NCI-H345 treated with DMSO at 0.1 percent for 48 hours (cell line): Measurements from ENCODE around the gene STAB1.

Experiments used
- DNase-seq: peaks from one replicate; lab custom pipeline; 2025; ENCODE audit not compliant: unreplicated experiment; lab: John Stamatoyannopoulos, UW

Gene STAB1

GRCh38 chr3:52484680-52485461 lies 10.3 kb upstream of the STAB1 start:
- no peak for DNase-seq

GRCh38 chr3:52487050-52487787 lies 7.9 kb upstream of the STAB1 start:
- no peak for DNase-seq

- DNase-seq = no peak
Measured at GRCh38 chr3:52487788-52488691, 7.1 kb upstream of the STAB1 start.

- no peak for DNase-seq
Measured at GRCh38 chr3:52488746-52489145, 6.4 kb upstream of the STAB1 start.

GRCh38 chr3:52489453-52489852 lies 5.7 kb upstream of the STAB1 start:
- DNase-seq = no peak

- DNase-seq = no peak
Measured at GRCh38 chr3:52490035-52490938, 4.9 kb upstream of the STAB1 start.

- DNase-seq = no peak
Measured at GRCh38 chr3:52490939-52491526, 4.1 kb upstream of the STAB1 start.

GRCh38 chr3:52492059-52492458 lies 3.1 kb upstream of the STAB1 start:
- no peak for DNase-seq

GRCh38 chr3:52493232-52494017 lies 1.7 kb upstream of the STAB1 start:
- DNase-seq = no peak

GRCh38 chr3:52494445-52494844 lies 693 bp upstream of the STAB1 start:
- DNase-seq = no peak

- no peak for DNase-seq
Measured at GRCh38 chr3:52495777-52496602, 852 bp downstream of the STAB1 start.

- no peak for DNase-seq
Measured at GRCh38 chr3:52498137-52499054, 3.3 kb downstream of the STAB1 start.

- no peak for DNase-seq
Measured at GRCh38 chr3:52501046-52501445, 5.9 kb downstream of the STAB1 start.

GRCh38 chr3:52502001-52502400 lies 6.9 kb downstream of the STAB1 start:
- no peak for DNase-seq

GRCh38 chr3:52502808-52503350 lies 7.7 kb downstream of the STAB1 start:
- DNase-seq = no peak

- no peak for DNase-seq
Measured at GRCh38 chr3:52503788-52504424, 8.8 kb downstream of the STAB1 start.

- no peak for DNase-seq
Measured at GRCh38 chr3:52504977-52505376, 9.8 kb downstream of the STAB1 start.
